Islet of Langerhans (tissue), 1 donor: ENCODE measurements around the gene FMO5.
"Not testable (repeated sequence)": the region's sequence is repeated elsewhere in the genome, so short reads cannot be mapped to it uniquely, and the experiment has no call there.

ENCODE experiments used
- FAIRE-seq: peaks from one replicate; lab custom pipeline; 2011; peaks lifted over from hg19 to GRCh38; lab: Jason Lieb, UNC

The FMO5 gene

DNA sequence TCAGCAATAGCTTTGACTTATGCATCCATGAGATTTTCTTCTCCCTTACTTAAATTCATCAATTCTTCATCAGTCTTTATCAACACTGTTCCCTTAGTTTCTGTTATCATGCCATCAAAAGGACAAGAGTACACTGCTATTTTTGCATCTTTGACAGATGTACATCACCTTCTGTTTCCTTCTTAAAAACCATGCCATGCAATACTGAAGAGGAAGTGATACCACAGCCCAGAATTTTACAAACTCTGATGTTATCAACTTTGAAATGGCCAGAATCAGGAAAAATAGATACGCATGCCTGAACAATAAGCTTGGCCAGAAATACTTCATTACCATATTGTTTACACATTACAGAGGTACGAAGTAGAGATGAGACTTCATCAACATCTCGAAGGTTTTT lies 21.1 kb downstream of the FMO5 start:
- no peak for FAIRE-seq

DNA sequence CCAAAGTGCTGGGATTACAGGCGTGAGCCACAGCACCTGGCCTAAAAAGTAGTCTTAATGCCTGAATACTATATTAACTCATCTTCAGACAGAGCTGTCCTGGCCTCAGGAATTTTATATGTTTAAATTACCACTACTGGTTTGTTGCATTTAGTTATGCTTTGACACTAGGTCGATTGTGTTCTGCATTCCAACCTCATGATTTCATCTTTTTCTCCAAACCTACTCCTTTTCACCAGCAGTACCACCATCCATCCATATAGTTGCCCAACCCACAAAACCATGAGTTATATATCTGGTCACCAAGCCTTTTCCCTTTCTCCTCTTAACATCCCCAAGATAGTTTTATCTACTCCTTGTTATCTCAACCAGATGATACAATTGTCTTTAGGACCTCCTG lies 22.6 kb downstream of the FMO5 start:
- no peak for FAIRE-seq

DNA sequence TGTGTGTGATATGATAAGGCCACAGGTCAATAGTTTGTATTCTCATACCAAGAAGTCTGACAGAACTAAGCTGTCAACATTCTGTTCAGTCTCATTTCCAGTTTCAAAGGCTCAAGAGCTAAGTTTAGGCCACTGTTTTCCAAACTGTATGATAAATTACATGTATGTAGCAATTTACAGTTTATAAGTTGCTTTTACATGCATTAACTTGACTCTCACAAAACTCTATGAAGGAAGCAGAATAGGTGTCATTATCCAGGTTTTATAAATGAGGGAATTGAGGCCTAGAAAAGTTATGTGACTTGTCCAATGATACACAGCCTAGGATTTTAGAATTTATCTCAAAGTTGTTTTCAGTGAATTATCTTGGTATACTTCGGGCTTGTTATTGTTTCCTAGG lies 23.4 kb downstream of the FMO5 start:
- FAIRE-seq: no peak

DNA sequence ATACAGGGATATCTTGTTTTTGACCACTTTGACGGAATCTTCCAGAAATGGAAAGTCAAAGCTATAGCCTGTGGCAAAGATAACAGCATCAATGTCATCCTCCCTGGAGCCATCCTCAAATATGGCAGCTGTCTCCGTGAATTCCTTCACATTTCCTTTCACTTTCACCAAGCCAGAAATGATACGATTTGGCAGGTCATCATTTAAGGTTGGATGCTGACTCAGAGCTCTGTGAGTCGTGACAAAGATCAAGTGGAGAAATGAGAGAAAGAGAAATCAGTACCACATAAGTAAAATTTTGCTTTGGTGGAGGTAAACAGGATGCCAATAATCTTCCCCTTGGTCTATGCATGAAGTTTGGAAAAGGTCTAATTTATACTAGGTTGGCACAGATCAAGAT lies 23.9 kb downstream of the FMO5 start:
- no peak for FAIRE-seq

DNA sequence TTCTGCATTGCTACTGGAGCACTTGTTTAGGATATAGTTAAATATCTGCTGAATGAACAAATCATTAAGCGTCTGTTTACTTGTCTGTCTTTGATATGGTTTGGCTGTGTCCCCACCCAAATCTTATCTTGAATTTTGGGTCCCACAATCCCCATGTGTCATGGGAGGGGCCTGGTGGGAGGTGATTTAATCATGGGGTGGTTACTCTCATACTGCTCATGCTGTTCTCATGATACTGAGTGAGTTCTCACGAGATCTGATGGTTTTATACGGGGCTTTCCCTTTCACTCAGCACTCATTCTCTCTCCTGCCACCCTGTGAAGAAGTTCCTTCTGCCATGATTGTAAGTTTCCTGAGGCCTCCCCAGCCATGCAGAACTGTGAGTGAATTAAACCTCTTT lies 27.8 kb downstream of the FMO5 start:
- not testable (repeated sequence) for FAIRE-seq

DNA sequence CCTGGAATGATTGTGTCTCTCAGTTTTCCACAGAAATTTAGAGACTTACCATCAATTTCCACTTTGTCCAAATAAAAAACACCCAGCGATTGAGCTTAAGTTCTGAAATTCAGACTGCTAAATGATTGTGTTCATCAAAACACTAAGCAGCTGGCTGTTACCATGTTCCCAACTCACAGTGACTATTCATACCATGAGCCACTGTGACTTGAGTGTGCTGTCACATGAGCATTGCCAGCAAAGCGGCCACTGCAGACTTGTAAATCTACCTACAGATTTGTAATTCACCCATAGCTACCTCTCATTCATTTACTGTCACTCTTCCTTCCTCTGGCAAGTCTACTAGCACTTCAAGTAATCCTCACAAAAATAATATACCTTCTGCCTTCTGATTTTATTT lies 35.6 kb downstream of the FMO5 start:
- FAIRE-seq: no peak

DNA sequence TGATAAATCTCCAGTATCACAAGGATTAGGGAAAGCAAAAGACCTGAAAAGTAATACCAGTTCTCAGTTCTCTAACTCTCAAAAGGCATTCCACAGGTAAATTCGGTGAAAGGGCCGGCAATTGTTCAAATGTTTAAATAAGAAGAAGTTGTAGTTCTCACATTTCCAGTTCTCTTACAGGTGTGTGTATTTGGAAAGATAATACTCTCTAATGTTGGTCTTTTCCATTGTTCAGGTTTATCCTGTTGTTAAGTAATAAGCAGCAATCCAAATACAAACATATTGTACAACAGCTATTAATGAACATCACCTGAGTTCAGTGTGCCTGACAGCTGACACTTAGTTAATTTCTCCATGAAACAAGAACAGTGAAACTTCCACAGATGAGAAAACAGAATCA lies 39.7 kb downstream of the FMO5 start:
- FAIRE-seq: no peak

DNA sequence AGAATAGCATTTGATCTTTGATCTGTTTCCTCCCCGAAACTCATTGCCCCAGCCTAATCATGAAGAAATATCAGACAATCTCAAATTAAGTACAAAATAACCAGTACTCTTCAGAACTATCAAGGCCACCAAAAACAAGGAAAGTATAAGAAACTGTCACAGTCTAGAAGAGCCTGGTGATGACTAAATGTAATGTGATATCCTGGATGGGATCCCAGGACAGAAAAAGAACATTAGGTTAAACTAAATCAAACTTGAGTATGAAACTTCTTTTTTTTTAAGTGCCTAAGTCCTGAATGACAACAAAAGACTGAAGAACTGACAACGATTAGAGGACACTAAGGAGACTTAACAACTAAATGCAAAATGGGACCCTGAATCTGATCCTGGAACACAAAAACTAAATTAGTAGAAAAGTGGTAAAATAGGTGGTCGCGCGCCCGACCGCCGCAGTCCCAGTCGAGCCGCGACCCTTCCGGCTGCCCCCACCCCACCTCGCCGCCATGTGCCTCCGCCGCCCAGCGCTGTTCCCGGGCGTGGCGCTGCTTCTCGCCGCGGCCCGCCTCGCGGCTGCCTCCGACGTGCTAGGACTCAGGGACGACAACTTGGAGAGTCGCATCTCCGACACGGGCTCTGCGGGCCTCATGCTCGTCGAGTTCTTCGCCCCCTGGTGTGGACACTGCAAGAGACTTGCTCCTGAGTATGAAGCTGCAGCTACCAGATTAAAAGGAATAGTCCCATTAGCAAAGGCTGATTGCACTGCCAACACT lies 47.3 kb downstream of the FMO5 start:
- FAIRE-seq: no peak

DNA sequence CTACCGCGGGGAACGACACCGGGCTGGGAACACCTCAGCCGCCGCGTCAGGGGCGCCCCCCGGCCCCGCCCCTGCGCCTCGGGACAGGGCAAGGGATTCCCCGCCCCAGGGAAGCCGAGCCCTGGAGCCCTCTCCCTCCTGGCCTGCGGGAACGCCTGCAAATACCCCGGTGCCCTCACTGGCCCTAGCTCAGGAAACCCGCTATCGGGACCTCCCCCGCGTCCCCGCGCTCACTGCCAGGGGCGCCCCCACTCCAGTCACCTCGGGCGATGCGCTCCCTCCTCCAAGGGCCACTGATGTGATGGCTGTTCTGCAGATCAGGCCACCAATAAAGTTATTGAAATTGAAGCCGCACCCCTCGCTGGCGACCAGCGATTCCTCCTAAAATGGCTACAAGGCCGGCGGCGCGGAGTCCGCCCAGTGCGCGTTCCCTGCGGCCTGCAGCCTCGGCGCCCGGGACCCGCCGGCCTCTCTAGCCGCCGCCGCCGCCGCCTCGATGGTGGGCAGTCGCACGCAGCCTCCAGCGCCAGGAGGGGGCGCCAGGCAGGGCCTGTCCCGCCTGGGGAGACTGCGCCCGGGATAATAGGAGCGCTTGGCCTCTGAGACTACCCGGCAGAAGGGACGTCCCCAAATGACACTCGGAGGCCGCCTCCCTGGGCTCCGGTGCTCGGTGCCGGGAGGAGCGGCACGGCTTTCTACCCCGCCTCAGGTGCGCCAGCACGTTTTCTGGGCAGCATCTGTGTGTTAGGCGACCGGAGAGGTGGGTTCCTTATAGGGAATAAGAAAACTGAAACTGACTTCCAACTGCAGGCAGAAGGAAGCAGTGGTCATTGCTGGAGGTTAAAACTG lies 52.7 kb downstream of the FMO5 start, which contains the start of gene PRKAB2:
Gene PRKAB2, minus strand, starts transcription at position 303 of the 849 bp plus-strand sequence. CDS start 326 bp downstream, outside the sequence.
- no peak for FAIRE-seq

DNA sequence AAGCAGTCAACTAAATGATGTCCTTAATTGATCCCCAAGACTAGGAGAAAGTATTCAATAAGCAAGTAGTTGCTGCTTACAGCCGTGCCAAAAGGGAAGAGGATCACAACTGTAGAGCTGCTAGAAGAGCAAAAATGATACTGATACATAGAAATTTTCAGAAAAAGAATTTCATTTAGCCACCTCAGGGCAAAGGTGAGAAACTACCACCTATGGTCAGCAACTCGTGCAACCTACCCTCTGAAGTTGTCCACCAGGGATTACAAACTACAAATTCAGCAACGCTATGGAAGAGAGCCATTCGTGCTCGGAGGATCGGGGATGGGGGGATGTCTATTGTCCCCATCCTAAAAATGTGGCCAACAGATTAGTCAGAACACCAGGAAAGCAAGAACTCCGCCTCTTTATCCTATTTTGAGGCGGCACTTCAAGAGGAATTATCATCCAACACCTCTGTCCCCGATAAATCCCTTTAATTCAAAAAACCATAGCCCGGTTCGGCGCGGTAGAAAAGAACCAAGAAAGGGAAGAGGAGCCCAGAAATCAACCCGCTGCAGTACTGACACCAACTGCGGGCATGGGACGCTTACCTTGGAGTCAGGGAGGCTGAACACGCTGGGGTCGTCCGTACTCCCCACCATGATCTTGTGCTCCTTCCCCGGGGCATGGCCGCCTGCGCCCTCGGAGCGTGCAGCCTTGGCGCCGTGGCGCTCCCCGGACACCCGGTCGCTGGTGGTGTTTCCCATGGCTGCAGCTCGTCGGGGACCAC lies 53.6 kb downstream of the FMO5 start:
- FAIRE-seq: no peak

DNA sequence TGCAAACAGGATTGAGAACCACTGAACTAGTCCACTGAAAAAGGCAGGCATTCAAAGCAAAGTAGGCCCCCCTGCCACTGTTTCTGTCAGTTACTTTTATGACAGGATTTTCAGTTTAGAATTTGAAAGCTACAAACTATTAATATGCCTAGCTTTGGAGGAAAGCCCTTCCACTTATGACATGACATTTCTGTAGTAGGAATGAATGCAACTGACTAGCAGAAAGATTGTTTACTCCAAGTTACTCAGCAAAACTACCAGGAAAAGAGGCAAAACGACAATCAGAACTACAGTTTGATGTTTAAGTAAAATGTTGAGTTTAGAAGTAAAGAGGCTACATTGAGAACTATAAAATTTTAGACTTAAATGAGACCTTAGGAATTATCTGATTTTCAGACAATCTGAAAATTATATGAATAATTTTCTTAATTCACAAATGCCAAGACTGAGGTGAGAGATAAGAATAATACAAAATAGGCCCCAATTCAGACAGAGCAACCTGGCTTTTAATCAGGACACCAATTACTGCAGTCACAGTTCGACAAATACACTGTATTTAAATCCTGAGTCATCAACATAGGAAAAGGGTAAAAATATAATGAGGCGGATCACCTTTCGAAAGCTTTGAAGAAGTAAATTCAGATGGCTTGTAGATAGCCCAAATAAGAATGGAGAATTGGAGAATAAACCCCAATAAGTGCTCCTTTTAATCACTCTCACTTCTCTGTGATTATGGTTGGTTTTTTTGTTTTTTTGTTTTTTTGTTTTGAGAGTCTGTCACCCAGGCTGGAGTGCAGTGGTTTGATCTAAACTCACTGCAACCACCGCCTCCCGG lies 55.1 kb downstream of the FMO5 start:
- no peak for FAIRE-seq

DNA sequence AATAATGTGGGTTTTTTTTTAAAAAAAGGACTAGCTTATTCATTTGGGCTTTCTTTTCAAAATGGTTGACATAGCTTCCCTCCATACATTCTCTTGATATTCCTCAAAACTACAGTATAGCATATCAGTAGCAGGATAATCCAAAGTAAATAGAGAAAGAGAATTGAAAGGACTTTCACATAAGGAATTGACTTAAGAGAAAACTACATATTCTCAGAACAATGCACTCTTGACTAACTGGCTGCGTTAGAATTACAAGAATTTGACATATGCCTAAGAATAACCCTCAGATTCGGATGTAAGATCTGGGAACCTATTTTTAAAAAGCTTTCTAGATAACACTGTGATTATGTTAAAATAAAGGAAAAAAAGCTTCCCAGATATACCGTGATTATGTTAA lies 56.0 kb downstream of the FMO5 start:
- no peak for FAIRE-seq

DNA sequence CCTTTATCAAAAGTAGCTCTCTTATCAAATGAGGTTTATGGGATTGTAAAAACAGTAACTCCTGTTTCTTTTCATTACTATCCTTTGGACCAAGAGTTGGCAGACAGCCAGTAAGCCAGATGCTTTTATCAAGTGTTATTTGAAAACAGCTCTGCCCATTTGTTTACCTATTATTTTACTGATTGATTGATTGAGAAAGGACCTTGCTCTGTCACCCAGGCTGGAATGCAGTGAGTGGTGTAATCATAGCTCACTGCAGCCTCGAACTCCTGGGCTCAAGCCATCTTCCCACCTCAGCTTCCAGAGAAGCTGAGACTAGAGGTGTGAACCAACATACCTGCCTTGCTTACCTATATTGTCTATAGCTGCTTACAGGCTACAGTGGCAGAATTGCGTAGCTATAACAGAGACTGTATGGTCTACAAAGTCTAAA lies 56.5 kb downstream of the FMO5 start:
- no peak for FAIRE-seq

DNA sequence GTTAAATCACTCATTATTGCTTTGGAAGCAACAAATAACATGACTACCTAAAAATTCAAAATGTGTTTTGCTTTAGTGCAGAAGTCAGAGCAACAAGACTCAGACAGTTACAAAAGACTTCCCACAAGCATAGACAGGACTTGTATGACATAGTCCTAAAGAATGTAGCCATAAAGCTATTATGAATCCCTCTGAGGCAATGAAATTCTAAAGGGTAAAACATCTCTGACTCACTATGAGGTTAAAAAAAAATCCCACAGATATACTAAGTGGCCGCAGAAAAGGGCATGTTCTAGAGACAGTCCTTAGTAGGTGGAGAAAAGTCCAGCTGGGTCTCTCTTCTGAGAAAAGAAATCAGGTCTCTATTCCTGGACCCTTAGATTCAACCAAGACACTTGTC lies 57.8 kb downstream of the FMO5 start:
- FAIRE-seq: no peak

DNA sequence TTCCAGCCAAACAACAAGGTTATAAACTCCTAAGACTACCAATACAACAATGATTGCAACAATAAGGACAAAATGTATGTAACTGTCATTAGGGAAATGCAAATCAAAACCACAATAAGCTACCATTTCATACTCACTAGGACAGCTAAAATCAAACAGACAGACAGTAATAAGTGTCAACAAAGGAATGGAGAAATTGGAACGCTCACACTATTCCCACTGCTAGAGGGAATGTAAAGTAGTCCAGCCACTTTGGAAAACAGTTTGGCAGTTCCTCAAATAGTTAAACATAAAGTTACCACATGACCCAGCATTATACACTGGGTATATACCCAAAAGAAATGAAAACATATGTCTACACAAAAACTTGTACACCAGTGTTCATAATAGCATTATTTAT lies 62.1 kb downstream of the FMO5 start:
- FAIRE-seq: no peak

DNA sequence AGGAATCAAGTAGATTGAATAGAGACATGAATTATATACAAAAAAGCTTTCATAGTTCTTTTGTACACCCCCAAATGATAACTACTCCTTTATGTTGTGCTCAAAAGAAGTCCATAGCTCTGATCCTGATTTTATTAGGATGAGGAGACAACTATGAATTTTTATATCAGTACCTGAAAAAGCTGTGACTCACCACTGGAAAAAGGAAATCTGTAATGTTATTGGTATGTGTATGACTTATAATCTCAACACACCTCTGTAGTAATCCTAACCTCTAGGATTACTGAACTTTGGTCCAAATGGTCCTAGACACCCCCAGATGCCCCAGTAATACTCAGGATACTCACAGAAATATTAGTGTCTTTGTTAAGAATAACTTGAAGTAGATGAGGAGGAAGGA lies 63.0 kb downstream of the FMO5 start:
- no peak for FAIRE-seq

DNA sequence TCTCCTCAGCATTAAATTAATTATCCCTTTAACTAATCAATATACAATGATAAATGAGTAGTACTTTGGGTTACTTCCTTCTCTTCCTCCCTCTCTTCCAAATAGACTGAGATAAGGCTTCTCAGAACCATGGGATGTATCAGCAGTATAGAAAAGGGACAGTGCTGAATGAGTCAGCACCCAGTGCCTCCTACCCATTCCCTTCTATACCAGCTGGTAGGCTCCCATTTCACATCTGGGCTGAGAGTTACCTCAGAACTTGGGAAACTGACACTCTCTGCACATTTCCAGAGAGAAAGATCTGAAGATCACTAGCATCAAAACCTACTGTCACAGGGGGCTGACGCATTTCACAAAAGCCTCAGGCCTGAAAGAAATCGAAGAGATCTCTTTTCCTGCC lies 68.0 kb downstream of the FMO5 start:
- FAIRE-seq: not testable (repeated sequence)

DNA sequence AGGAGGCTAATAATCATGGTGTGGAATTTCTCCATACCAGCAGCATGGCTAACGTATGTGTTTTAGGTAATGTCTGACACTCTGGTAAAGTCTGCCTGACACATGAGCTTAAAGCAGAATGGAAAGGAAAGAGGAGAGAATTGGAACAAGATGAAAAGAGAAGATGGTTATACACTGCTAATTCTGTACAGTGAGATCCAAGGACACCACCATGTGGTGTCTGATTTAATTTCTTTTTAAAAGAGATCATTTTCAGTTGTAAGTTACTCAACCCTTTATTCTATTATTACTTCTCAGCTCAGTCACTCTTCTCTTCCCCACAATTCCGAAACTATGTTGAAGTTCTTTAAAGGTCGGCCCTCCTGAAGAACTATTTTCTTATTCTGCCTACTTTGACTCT lies 68.5 kb downstream of the FMO5 start:
- no peak for FAIRE-seq

DNA sequence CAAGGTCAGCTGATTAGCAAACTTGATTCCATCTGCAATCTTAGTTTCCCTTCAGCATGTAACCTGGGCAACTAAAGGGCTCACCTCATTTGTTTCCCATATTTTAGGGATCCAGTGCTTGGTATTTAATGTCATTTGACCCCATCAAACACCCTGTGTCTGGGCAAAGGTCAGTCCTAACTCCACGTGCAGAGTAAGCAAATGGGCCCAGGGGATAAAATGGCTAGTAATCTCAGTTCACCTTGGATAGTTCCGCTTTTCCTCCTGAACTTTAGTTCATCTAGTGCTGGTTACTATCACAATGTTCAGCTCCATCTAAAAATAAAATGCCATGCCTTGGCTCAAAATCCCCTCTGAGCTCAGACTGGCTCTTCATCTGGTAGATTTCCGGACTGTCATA lies 72.4 kb downstream of the FMO5 start:
- no peak for FAIRE-seq

DNA sequence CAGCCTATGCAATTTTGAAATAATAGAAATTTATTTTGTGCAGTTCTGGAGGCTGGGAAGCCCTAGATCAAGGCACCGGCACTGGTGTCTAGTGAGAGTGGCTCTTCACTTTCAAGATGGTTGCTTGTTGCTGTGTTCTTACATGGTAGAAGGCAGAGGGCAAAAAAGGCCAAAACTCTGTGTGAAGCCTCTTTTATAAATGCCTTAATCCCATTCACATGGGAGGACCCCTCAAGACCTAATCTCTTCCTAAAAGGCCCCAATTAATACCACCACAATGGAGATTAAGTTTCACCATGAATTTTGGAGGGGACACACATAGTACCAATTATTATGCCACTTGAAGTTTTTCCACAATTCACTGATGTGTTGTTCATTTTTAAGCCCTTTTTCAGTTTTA lies 73.9 kb downstream of the FMO5 start:
- FAIRE-seq: no peak

DNA sequence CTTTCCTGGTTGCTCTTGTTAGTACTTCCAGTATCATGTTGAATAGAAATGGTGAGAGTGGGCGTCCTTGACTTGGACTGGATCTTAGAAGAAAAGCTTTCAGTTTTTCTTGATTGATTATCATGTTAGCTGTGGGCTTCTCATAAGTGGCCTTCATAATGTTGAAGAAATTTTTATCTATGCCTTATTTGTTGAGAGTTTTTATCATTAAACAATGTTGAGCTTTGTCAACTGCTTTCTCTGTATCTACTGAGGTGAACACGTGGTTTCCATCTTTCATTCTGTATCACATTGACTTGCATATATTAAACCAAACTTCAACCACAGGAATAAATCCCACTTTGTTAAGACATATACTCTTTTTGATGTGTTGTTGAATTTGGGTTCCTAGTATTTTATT lies 82.3 kb downstream of the FMO5 start:
- FAIRE-seq: no peak
